Progenitor cell of endocrine pancreas (in vitro differentiated cells): ENCODE data around the gene S100A16. TPM values are rescaled to one million over a fixed set of nuclear protein-coding genes. Genes with fewer than 3 reads are reported as not detected.

Experiments used
- DNase-seq: peaks from one replicate; pipeline ENCODE4 v3.0.0; 2021; ENCODE audit warnings: low spot score; ENCODE audit not compliant: unreplicated experiment
- H3K27ac Mint-ChIP-seq: 2 replicates; pipeline ENCODE4 v1.8.0; 2021; ENCODE audit warnings: mild to moderate bottlenecking, moderate library complexity, mixed read lengths
- H3K27me3 Mint-ChIP-seq: 2 replicates; pipeline ENCODE4 v1.8.0; 2021; ENCODE audit warnings: mixed read lengths
- H3K36me3 Mint-ChIP-seq: 2 replicates; pipeline ENCODE4 v1.8.0; 2022; ENCODE audit warnings: mixed read lengths; ENCODE audit not compliant: insufficient read depth
- H3K4me1 Mint-ChIP-seq: 2 replicates; pipeline ENCODE4 v1.8.0; 2021; ENCODE audit warnings: low read depth, mixed read lengths
- H3K4me3 Mint-ChIP-seq: 2 replicates; pipeline ENCODE4 v1.8.0; 2021; ENCODE audit warnings: low read depth, mild to moderate bottlenecking, moderate library complexity, mixed read lengths
- H3K9me3 Mint-ChIP-seq: 2 replicates; pipeline ENCODE4 v1.8.0; 2021; ENCODE audit warnings: low read depth, mixed read lengths
- CTCF ChIP-seq: fragments of 200-600 bp; sonication (generic); IDR thresholded peaks from one replicate; pipeline ENCODE4 v1.5.0; 2021; ENCODE audit warnings: antibody characterized with exemption, mild to moderate bottlenecking; ENCODE audit not compliant: unreplicated experiment
- total RNA-seq: library from RNA; stranded (reverse); gene quantifications from 2 replicates; pipeline ENCODE4 v1.2.1, GENCODE V29; 2021

The S100A16 gene
- total RNA-seq, 1 donor from 2014 or later, result 46.8 TPM

GRCh38 chr1:153636312-153636711 lies 23.4 kb upstream of the S100A16 start:
- peaks cover 4% of the 10 kb centered on the region for H3K9me3 Mint-ChIP-seq

GRCh38 chr1:153635872-153636271 lies 22.9 kb upstream of the S100A16 start:
- Mint-ChIP-seq H3K27ac (peak overlapping the region; percentile 84), H3K4me3 (peak overlapping the region; percentile 69), H3K9me3 (peaks cover 4% of the 10 kb centered on the region), H3K36me3 (peaks cover 24% of the 10 kb centered on the region), H3K27me3 (no peaks in the 10 kb centered on the region), H3K4me1 (peaks cover 27% of the 10 kb centered on the region)
- DNase-seq, result no peak
- no peak for TF ChIP-seq CTCF

More at GRCh38 chr1:153636312-153636711, 23.4 kb upstream of the S100A16 start:
- Mint-ChIP-seq H3K27ac (no peak overlapping the region), H3K4me1 (peaks cover 30% of the 10 kb centered on the region), H3K27me3 (no peaks in the 10 kb centered on the region), H3K36me3 (peaks cover 27% of the 10 kb centered on the region), H3K4me3 (peak overlapping the region; percentile 69)
- DNase-seq, result no peak
- TF ChIP-seq CTCF, result no peak

- peaks cover 36% of the 10 kb centered on the region for H3K4me1 Mint-ChIP-seq
- peak; percentile 87 for DNase-seq
- no peaks in the 10 kb centered on the region for H3K27me3 Mint-ChIP-seq
- peak within 1 kb of the TSS; percentile 99 for H3K4me3 Mint-ChIP-seq
- H3K27ac Mint-ChIP-seq, result peak within 1 kb of the TSS; percentile 100
- TF ChIP-seq CTCF, result no peak
- H3K9me3 Mint-ChIP-seq, result peaks cover 4% of the 10 kb centered on the region
- H3K36me3 Mint-ChIP-seq, result peaks cover 19% of the 10 kb centered on the region
Observed at GRCh38 chr1:153633754-153634665, 21.1 kb upstream of the S100A16 start, which contains the start of gene CHTOP. TSS of gene CHTOP (plus strand) at chr1:153634066. CDS start at chr1:153636589, 2,523 bp downstream.

- peaks cover 14% of the 10 kb centered on the region for H3K36me3 Mint-ChIP-seq
- TF ChIP-seq CTCF, result no peak
- peaks cover 32% of the 10 kb centered on the region for H3K4me1 Mint-ChIP-seq
- peaks cover 4% of the 10 kb centered on the region for H3K9me3 Mint-ChIP-seq
- no peak for DNase-seq
- H3K4me3 Mint-ChIP-seq, result peak overlapping the region; percentile 99
- H3K27ac Mint-ChIP-seq, result peak overlapping the region; percentile 100
- no peaks in the 10 kb centered on the region for H3K27me3 Mint-ChIP-seq
Observed at GRCh38 chr1:153633161-153633753, 20.3 kb upstream of the S100A16 start.

- Mint-ChIP-seq H3K9me3 (peaks cover 4% of the 10 kb centered on the region), H3K36me3 (peaks cover 4% of the 10 kb centered on the region), H3K27me3 (no peaks in the 10 kb centered on the region), H3K4me3 (no peak overlapping the region), H3K27ac (peak overlapping the region; percentile 80), H3K4me1 (peaks cover 35% of the 10 kb centered on the region)
- no peak for DNase-seq
- no peak for TF ChIP-seq CTCF
Observed at GRCh38 chr1:153631047-153632022, 18.4 kb upstream of the S100A16 start.
